IPS-20b (cell line): ENCODE measurements around the gene RPRD1A.
A peak's percentile ranks its signal among the peaks of the same experiment; 100 is the strongest.
"Not testable (repeated sequence)": the region's sequence is repeated elsewhere in the genome, so short reads cannot be mapped to it uniquely, and the experiment has no call there.

Experiments
- H3K27ac ChIP-seq: one replicate; pipeline ENCODE4 v1.5.1; 2013; ENCODE audit warnings: low read length
- H3K27me3 ChIP-seq: 2 replicates; pipeline ENCODE4 v1.6.1; 2013; ENCODE audit warnings: mild to moderate bottlenecking, low read length, inconsistent platforms; ENCODE audit not compliant: insufficient read depth
- H3K36me3 ChIP-seq: 2 replicates; pipeline ENCODE4 v1.6.1; 2013; ENCODE audit warnings: low read depth, mild to moderate bottlenecking, inconsistent platforms, low read length, moderate library complexity; ENCODE audit not compliant: insufficient read depth
- H3K4me1 ChIP-seq: 2 replicates; pipeline ENCODE4 v1.6.1; 2013; ENCODE audit warnings: mild to moderate bottlenecking, control low read depth, inconsistent platforms, low read length, moderate library complexity; ENCODE audit not compliant: insufficient read depth
- H3K4me3 ChIP-seq: 2 replicates; pipeline ENCODE4 v1.5.1; 2013; ENCODE audit warnings: mild to moderate bottlenecking, low read length, inconsistent platforms
- H3K9ac ChIP-seq: 2 replicates; pipeline ENCODE4 v1.6.1; 2013; ENCODE audit warnings: low read depth, mild to moderate bottlenecking, inconsistent platforms, low read length, moderate library complexity
- H3K9me3 ChIP-seq: 2 replicates; pipeline ENCODE4 v1.6.1; 2013; ENCODE audit warnings: mild to moderate bottlenecking, low read depth, low read length, inconsistent platforms; ENCODE audit not compliant: insufficient read depth

The RPRD1A gene

DNA sequence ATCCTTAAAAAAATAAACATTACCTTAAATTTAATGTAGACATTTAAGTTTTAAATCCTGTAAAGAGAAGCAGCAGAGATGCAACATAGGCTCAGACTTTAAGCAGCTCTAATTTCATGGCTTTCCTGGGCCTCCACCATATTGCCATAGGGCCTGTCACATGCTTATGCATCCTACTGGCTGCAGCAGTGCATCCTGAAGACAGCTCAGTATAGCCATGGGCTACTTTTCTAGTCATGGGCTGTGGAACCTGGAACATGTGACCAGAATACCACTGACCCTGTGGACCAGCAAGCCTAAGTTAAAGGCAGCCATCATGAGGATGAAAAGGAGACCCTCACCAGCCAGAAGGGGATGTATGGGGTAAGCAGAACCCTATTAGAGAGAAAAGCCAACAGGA is 84.2 kb downstream of the RPRD1A start:
- H3K4me3 ChIP-seq, result no peak overlapping the region
- no peak overlapping the region for H3K9ac ChIP-seq
- H3K9me3 ChIP-seq, result no peaks in the 10 kb centered on the region
- H3K27me3 ChIP-seq, result no peaks in the 10 kb centered on the region
- no peaks in the 10 kb centered on the region for H3K4me1 ChIP-seq
- no peak overlapping the region for H3K27ac ChIP-seq
- peaks cover 45% of the 10 kb centered on the region for H3K36me3 ChIP-seq

DNA sequence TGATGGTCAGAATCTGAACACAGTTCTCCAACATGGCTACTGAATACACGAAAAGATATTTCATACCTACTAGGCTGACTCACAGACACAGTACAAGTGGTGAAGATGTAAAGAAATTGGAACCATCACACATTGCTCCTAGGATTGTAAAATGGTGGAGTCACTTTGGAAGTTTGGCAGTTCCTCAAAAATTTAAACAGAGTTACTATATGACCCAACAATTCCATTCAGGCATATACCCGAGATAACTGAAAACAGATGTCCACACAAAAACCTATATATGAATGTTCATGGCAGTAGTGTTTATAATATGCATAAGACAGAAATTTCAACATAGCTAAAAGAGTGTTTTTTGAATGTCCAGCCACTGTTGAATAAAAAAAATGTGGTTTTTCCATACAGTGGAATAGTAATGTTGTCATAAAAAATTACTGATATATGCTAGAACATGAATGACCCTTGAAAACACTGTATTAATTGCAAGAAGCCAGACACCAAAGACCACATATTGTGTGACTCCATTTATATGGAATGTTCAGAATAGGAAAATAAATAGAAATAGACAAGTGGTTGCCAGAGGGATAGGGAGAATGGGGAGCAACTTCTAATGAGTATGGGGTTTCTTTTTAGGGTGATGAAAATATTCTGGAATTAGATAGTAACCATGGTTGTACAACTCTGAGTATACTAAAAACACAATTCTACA is 84.8 kb downstream of the RPRD1A start:
- Histone ChIP-seq H3K36me3 (peaks cover 50% of the 10 kb centered on the region), H3K9ac (no peak overlapping the region), H3K27ac (no peak overlapping the region), H3K9me3 (no peaks in the 10 kb centered on the region), H3K27me3 (no peaks in the 10 kb centered on the region), H3K4me1 (no peaks in the 10 kb centered on the region), H3K4me3 (no peak overlapping the region)

- H3K27me3 ChIP-seq, result no peaks in the 10 kb centered on the region
- no peak overlapping the region for H3K9ac ChIP-seq
- H3K36me3 ChIP-seq, result peaks cover 85% of the 10 kb centered on the region
- no peaks in the 10 kb centered on the region for H3K4me1 ChIP-seq
- H3K9me3 ChIP-seq, result no peaks in the 10 kb centered on the region
- H3K4me3 ChIP-seq, result no peak overlapping the region
- H3K27ac ChIP-seq, result no peak overlapping the region
Observed at GRCh38 chr18:35979112-35979511, 88.2 kb downstream of the RPRD1A start.

DNA sequence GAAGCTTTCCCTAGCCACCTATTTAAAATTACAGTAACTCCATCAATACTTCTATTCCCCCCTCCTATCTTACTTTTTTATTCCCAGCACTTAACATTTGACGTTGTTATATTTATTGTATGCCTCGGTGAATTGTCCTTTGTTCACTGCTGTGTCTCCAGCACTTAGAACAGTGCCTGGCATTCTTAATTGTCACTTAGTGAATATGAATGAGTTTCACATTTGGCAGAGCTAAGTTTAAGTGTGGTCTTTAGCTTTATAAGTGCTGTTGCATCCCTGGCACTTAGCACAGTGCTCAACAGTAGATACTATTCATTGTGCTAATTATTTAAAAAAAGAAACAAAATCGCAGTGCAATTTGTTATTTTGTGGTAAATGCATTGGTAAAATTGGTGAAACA is 93.2 kb downstream of the RPRD1A start:
- peak overlapping the region; percentile 100; the same call in 1 of the 2 replicates for H3K4me3 ChIP-seq

GRCh38 chr18:35973650-35974049 is 93.7 kb downstream of the RPRD1A start:
- H3K4me3 ChIP-seq, result peak overlapping the region; percentile 100
- no peak overlapping the region for H3K27ac ChIP-seq
- peak overlapping the region; percentile 93; the same call in 1 of the 2 replicates for H3K9ac ChIP-seq
- H3K4me1 ChIP-seq, result no peaks in the 10 kb centered on the region
- H3K36me3 ChIP-seq, result peaks cover 51% of the 10 kb centered on the region
- no peaks in the 10 kb centered on the region for H3K27me3 ChIP-seq
- no peaks in the 10 kb centered on the region for H3K9me3 ChIP-seq

More for the DNA sequence above, 93.2 kb downstream of the RPRD1A start:
- Histone ChIP-seq H3K4me1 (no peaks in the 10 kb centered on the region), H3K27ac (no peak overlapping the region), H3K36me3 (peaks cover 56% of the 10 kb centered on the region), H3K9ac (no peak overlapping the region), H3K9me3 (no peaks in the 10 kb centered on the region), H3K27me3 (no peaks in the 10 kb centered on the region)

GRCh38 chr18:35972197-35973000 is 95.0 kb downstream of the RPRD1A start, which contains the start of gene RMP24:
TSS of gene RMP24 (plus strand) at chr18:35972679.
- Histone ChIP-seq H3K27ac (peak within 1 kb of the TSS; percentile 28), H3K4me1 (no peaks in the 10 kb centered on the region), H3K27me3 (no peaks in the 10 kb centered on the region), H3K9me3 (no peaks in the 10 kb centered on the region), H3K9ac (peak within 1 kb of the TSS; percentile 93), H3K36me3 (peaks cover 38% of the 10 kb centered on the region), H3K4me3 (peak within 1 kb of the TSS; percentile 100)

DNA sequence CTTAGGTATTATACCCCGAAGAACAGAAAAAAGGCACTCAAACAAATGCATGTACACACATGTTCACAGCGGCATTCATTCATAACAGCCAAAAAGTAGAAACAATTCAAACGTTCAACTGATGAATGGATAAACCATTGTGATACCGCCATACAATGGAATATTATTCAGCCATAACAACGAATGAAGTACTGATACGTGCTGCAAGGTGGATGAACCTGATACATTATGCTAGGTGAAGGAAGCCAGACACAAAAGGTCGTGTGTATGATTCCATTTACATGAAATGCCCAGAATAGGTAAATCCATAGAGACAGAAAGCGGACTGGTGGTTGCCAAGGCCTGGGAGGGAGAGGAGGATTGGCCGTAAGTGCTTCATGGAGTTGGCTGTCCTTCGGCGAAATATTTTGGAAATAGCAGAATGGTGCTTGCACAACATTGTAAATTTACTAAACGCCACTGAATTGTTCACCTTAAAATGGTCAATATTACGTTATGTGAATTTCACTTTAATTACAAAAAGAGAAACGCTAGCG is 95.6 kb downstream of the RPRD1A start:
- no peaks in the 10 kb centered on the region for H3K4me1 ChIP-seq
- H3K9ac ChIP-seq, result peak overlapping the region; percentile 78; the same call in 1 of the 2 replicates
- H3K4me3 ChIP-seq, result peak overlapping the region; percentile 100
- no peaks in the 10 kb centered on the region for H3K9me3 ChIP-seq
- no peaks in the 10 kb centered on the region for H3K27me3 ChIP-seq
- H3K27ac ChIP-seq, result peak overlapping the region; percentile 28
- H3K36me3 ChIP-seq, result peaks cover 31% of the 10 kb centered on the region

DNA sequence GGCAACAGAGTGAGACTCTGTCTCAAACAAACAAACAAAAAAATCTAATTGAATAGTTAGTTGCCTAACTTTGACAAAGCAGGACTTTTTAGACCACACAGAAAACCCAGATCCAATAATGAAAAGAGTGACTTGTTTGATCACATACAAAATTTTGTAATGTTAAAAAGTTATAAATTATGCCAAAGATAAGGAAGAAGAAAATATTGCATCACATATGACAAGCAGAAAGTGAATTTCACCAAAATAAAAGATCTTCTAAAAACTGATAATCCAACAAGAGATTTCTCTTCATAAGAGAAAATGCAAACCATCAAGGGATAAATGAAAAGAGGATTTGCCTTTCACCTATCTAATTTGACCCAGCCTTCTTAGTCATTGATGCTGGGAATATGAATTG is 97.7 kb downstream of the RPRD1A start:
- no peaks in the 10 kb centered on the region for H3K9me3 ChIP-seq
- no peak overlapping the region for H3K27ac ChIP-seq
- no peaks in the 10 kb centered on the region for H3K4me1 ChIP-seq
- no peaks in the 10 kb centered on the region for H3K27me3 ChIP-seq
- H3K36me3 ChIP-seq, result peaks cover 11% of the 10 kb centered on the region; the same call in 1 of the 2 replicates
- no peak overlapping the region for H3K9ac ChIP-seq
- no peak overlapping the region for H3K4me3 ChIP-seq

DNA sequence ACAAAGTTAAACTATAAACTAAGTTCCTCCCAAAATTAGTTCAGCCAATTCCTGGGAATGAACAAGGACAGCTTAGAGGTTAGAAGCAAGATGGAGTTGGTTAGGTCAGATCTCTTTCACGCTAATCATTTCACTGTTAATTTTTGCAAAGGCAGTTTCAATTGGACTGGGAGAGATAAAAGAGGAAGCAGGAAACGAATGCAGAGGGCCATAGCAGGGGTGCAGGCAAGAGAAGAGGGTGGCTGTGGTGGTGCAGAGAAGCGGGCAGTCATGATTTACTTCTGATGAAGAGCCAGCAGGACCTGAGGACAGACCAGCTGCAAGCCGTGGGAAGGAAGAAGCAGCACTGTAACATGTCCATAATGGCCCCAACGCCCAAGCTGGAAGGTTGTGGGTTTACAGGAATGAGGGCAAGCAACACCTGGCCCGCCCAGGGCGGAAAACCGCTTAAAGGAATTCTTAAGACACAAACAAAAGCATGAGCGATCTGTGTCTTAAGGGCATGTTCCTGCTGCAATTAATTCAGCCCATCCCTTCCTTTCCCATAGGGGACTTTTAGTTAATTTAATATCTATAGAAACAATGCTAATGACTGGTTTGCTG is 99.0 kb downstream of the RPRD1A start:
- Histone ChIP-seq H3K27ac (no peak overlapping the region), H3K4me1 (no peaks in the 10 kb centered on the region)

GRCh38 chr18:35967866-35968265 is 99.5 kb downstream of the RPRD1A start:
- H3K27me3 ChIP-seq, result not testable (repeated sequence)

More for the DNA sequence above, 99.0 kb downstream of the RPRD1A start:
- H3K27me3 ChIP-seq, result no peaks in the 10 kb centered on the region
- H3K4me3 ChIP-seq, result no peak overlapping the region
- H3K36me3 ChIP-seq, result no peaks in the 10 kb centered on the region
- no peaks in the 10 kb centered on the region for H3K9me3 ChIP-seq
- H3K9ac ChIP-seq, result no peak overlapping the region

GRCh38 chr18:35964319-35964718 is 103.0 kb downstream of the RPRD1A start:
- Histone ChIP-seq H3K27me3 (no peaks in the 10 kb centered on the region), H3K4me1 (no peaks in the 10 kb centered on the region), H3K4me3 (no peak overlapping the region), H3K9ac (no peak overlapping the region), H3K27ac (no peak overlapping the region), H3K9me3 (peaks cover 9% of the 10 kb centered on the region; the same call in 1 of the 2 replicates), H3K36me3 (no peaks in the 10 kb centered on the region)

More at GRCh38 chr18:35967866-35968265, 99.5 kb downstream of the RPRD1A start:
- H3K4me1 ChIP-seq, H3K36me3 ChIP-seq, H3K9ac ChIP-seq, H3K27ac ChIP-seq, H3K4me3 ChIP-seq, H3K9me3 ChIP-seq: not testable (repeated sequence)
